Ovary (tissue), 3 donors: ENCODE results near the gene ELK1.

Experiments
- CTCF ChIP-seq, 3 donors: fragments of 450-650 bp in 2 of 3; fragments of 200-600 bp in 1 of 3; IDR thresholded peaks; one replicate each; pipeline versions ENCODE4 v1.5.1 to v1.8.0; 2016 to 2022; ENCODE audit warnings: antibody characterized with exemption in 3 of 3, mild to moderate bottlenecking in 1 of 3
- POLR2A ChIP-seq: fragments of 450-650 bp; IDR thresholded peaks from one replicate; pipeline ENCODE4 v1.6.1; 2017; ENCODE audit warnings: antibody characterized with exemption, mild to moderate bottlenecking, moderate library complexity
- donor health status: DM: no; HTN: no; CAD: no.

GRCh38 chrX:47586043-47586787, 64.1 kb downstream of the ELK1 start:
- TF ChIP-seq POLR2A (no peak), CTCF (IDR thresholded peaks at IDR 0.05) (no peak)
